SJSA1 (cell line): ENCODE results near the gene VWF. TPM values are rescaled to one million over a fixed set of nuclear protein-coding genes. Genes with fewer than 3 reads are reported as not detected.

Source experiments
- DNase-seq, 2 experiments: peaks; one replicate each; pipeline ENCODE4 v3.0.0-alpha.2; 2015 to 2020; ENCODE audit warnings: low spot score in 2 of 2, low read depth in 1 of 2
- H3K27ac ChIP-seq: fragments of 250-450 bp; sonication (Bioruptor Pico); 2 replicates; pipeline ENCODE4 v1.5.1; 2020; ENCODE audit warnings: mild to moderate bottlenecking, moderate library complexity
- H3K27me3 ChIP-seq: fragments of 250-450 bp; sonication (Bioruptor Pico); replicated peaks from 2 replicates; pipeline ENCODE4 v1.5.1; 2020; ENCODE audit warnings: mild to moderate bottlenecking, moderate library complexity
- H3K36me3 ChIP-seq: fragments of 250-450 bp; sonication (Bioruptor Pico); 2 replicates; pipeline ENCODE4 v1.5.1; 2020; ENCODE audit warnings: mild to moderate bottlenecking
- H3K4me1 ChIP-seq: fragments of 250-450 bp; sonication (Bioruptor Pico); replicated peaks from 2 replicates; pipeline ENCODE4 v1.6.1; 2021; ENCODE audit warnings: mild to moderate bottlenecking
- H3K4me3 ChIP-seq: fragments of 250-450 bp; sonication (Bioruptor Pico); 2 replicates; pipeline ENCODE4 v1.5.1; 2020; ENCODE audit warnings: mild to moderate bottlenecking
- H3K9me3 ChIP-seq: fragments of 250-450 bp; sonication (Bioruptor Pico); replicated peaks from 2 replicates; pipeline ENCODE4 v1.5.1; 2020; ENCODE audit warnings: mild to moderate bottlenecking
- total RNA-seq: library from RNA; depleted of rRNA; stranded (reverse); fragments of >200 nt; shearing (Covaris generic); gene quantifications from 2 replicates; pipeline ENCODE4 v1.2.3, GENCODE V29; 2014

Gene VWF
- total RNA-seq, 1 experiment from 2014 or later = 0.50 TPM

DNA sequence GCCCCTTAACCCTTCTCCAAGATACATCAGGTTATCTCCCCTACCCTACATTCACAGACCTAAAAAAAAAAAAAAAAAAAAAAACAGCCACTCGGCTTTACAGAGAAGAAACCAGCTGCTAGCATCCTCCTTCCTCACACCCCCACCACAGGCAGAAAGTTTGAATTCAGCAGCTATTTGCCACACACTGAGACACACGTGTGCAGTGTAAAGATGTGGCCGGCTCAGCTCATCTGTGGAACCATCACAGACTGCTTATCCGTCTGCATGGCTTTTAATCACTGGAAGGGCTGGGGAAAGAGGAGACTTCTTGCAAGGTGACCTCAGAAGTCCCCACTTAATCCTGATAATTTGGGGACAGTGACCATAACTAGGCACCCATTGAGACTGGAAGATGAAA, 50.0 kb downstream of the VWF start:
- DNase-seq = no peak
- Histone ChIP-seq H3K9me3 (no peaks in the 10 kb centered on the region), H3K4me1 (peaks cover 73% of the 10 kb centered on the region), H3K27ac (peak overlapping the region; percentile 59), H3K4me3 (no peak overlapping the region), H3K27me3 (no peaks in the 10 kb centered on the region), H3K36me3 (no peaks in the 10 kb centered on the region)

DNA sequence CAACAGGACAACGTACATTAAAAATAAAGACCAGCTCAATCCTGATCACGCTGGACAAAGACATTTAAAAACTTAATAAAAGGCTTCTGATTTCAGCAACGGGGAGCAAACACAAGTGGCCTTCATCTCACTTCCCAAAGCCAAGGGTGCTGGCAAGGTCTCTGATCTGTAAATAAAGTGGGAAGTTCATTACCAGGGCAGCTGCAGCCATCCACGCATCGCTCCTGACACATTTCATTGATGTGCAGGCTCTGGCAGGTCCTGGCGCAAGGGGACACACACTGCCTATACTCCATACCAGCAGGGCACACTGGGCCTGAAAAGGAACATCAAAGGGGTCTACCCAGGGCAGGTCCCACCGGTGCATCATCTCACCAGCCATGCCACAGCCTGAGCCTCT, 51.0 kb downstream of the VWF start:
- H3K27me3 ChIP-seq = no peaks in the 10 kb centered on the region
- no peaks in the 10 kb centered on the region for H3K36me3 ChIP-seq
- peaks cover 72% of the 10 kb centered on the region for H3K4me1 ChIP-seq
- H3K27ac ChIP-seq = no peak overlapping the region
- H3K9me3 ChIP-seq = no peaks in the 10 kb centered on the region
- H3K4me3 ChIP-seq = no peak overlapping the region
- no peak for DNase-seq

DNA sequence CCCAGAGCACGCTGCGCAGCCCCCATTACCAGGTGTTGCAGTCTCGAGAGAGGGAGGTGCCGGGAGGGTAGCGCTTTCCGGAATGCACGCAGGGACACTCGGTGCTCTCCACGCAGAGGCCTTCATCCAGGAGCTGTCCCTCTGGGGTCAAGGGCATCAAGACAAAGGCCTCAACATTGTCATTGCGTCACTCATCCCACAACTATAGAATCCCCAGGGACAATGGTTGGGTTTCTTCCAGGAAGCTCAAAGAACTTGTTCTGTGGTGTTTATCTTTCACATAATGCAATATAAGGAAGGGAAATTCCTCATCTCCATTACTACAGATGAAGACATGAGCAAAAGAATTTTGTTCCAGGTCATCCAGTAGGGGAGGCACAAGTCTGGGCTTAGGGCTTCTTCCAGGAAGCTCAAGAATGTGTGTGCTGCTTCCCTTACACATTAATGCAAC, 52.1 kb downstream of the VWF start:
- DNase-seq = peak; percentile 86 to 95
- Histone ChIP-seq H3K27ac (peak overlapping the region; percentile 37), H3K9me3 (no peaks in the 10 kb centered on the region), H3K4me1 (peaks cover 63% of the 10 kb centered on the region), H3K36me3 (no peaks in the 10 kb centered on the region), H3K27me3 (no peaks in the 10 kb centered on the region), H3K4me3 (no peak overlapping the region)

DNA sequence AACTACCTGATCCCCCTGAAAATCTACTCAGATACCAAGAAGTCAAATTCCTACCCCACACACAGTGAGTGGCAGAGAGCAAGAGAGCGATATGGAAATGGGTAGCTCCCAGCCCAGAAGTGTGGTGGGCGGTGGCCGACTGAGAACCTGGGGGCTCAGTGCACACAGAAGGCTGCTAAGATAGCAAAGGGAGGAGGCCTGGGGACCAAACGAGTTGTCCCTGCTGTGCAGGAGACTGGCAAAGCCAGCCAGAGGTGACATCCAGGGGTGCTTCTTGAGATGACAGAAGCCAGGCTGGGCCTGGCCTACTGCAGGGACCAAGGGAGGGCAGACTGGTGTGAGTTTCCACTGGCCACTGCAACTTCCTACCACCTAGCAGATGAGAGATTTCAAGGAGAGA, 52.9 kb downstream of the VWF start:
- Histone ChIP-seq H3K27ac (0 out of 2 replicates have a peak overlapping the region, but pooled peaks have one; percentile 25), H3K4me1 (peaks cover 63% of the 10 kb centered on the region), H3K9me3 (no peaks in the 10 kb centered on the region), H3K4me3 (no peak overlapping the region), H3K36me3 (no peaks in the 10 kb centered on the region), H3K27me3 (no peaks in the 10 kb centered on the region)
- no peak for DNase-seq

DNA sequence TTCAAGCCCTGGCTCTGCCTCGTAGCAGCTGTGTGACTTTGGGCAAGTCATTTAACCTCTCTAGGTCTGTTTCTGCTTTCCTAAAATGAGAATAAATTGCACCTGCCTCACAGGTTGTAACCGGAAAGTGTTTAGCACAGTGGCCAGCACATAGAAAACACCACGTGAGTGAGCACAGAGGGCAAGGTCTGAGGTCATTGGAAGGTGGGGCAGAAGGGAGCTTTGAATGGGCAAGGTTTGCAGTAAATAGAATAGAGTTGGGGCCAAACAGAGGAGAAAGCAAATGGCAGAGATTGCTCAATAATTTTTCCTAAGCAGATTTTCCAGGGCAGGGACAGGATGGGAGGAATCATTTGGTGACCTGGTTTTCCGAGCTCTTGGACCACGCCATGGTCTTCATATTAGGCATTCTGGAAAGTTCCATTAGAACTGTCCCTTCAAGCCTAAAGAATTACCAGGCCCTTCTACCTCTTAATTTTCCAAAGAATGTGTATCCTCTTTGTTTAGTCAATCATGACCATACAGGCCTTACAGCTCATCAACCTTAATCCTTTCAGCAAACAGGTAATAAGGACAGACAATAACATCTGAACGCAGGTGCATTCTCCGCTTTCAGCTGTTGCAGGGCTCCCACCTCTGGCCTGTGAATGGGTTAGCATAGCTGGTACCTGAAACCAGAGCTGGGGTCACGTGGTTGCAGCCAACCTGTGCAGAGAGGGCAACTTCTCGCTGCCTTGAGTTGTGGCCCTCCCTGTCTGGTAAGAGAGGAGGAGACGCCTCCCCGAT, 53.8 kb downstream of the VWF start:
- no peaks in the 10 kb centered on the region for H3K36me3 ChIP-seq

DNA sequence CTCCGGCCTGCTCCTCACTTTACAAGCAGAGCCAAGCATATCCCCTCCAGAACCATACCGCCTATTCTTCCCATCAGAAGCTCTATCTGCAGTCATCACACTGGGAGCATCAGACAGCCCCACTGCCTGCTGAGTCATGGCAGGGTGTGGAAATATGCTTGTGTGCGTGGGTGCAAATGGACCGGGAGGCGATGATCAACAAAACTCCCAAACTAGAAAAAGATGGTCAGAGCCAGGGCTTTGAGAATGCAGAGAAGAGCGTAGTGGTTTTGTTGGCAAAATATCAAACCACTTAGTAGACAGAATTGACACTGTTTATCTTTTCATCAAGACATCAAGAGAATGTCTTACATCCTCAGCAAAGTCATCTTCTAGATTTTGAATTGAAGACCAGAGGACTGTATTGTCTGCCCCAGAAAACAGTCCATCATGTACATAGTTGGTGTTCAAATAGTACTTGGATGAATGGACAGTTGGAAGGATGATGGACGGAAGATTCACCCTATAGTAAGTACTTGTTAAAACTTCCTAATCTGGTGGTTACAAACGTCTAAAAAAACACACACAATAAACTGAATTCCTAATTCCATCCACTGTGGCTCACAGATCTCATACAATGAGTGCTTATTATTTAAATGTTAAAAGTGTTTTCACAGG, 54.9 kb downstream of the VWF start:
- Histone ChIP-seq H3K4me3 (no peak overlapping the region), H3K4me1 (peaks cover 58% of the 10 kb centered on the region), H3K9me3 (no peaks in the 10 kb centered on the region), H3K27me3 (no peaks in the 10 kb centered on the region), H3K27ac (peak overlapping the region; percentile 38), H3K36me3 (no peaks in the 10 kb centered on the region)
- DNase-seq = peak; percentile 80 to 86

More for the DNA sequence above, 53.8 kb downstream of the VWF start:
- no peak overlapping the region for H3K27ac ChIP-seq
- DNase-seq = no peak
- H3K27me3 ChIP-seq = no peaks in the 10 kb centered on the region
- H3K9me3 ChIP-seq = no peaks in the 10 kb centered on the region
- H3K4me3 ChIP-seq = no peak overlapping the region
- H3K4me1 ChIP-seq = peaks cover 66% of the 10 kb centered on the region

DNA sequence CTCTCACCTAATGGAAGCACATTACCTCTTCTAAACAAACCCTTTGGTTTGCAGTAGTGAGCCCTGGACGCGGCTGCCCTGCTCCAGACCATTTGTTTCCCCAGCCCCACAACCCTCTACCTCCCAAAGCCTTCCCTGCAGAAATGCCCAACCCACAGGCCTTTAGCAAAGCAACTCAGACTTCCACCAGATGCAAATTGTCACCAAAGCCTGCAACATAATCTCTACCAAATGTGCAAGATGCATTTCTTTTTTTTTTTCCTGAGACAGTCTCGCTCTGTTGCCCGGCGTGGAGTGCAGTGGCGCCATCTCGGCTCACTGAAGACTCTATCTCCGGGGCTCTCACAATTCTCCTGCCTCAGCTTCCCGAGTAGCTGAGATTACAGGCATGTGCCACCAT, 56.2 kb downstream of the VWF start:
- H3K27me3 ChIP-seq = no peaks in the 10 kb centered on the region
- no peaks in the 10 kb centered on the region for H3K36me3 ChIP-seq
- H3K4me1 ChIP-seq = peaks cover 47% of the 10 kb centered on the region
- no peaks in the 10 kb centered on the region for H3K9me3 ChIP-seq
- H3K27ac ChIP-seq = no peak overlapping the region
- DNase-seq = no peak
- H3K4me3 ChIP-seq = no peak overlapping the region

DNA sequence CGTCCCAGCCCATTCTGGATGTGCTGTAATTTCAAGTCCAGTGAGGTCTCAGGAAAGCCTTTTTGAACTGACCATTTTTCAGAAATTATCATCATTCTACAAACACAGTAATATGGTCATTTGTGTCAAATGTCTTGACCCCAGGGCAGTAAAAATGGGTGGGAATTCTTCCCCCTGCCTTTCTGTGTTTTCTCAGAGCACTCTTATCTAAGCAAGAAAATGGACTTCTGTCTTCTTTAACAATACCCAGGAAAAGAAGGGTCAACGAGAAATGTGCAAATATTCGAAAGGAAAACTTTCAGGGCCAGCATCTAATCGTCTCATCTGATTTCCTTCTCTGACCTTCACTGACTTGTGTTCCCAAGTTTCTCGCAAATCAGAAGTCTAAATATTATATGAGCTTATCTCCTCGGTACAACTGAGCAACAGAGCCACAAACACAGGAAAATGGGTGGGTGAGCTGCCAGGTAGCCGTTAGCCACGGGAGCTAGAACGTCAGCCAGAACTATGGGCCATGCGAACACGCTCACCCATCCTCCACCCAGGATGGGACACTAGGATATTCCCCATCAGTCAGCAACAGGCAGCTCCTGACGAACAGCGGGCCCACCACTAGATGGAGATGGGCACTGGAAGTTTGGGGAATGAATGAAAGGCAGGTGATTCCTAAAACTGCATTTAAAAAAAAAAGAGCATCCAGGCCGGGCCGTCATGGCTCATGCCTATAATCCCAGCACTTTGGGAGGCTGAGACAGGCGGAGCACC, 57.1 kb downstream of the VWF start:
- peaks cover 47% of the 10 kb centered on the region for H3K4me1 ChIP-seq

DNA sequence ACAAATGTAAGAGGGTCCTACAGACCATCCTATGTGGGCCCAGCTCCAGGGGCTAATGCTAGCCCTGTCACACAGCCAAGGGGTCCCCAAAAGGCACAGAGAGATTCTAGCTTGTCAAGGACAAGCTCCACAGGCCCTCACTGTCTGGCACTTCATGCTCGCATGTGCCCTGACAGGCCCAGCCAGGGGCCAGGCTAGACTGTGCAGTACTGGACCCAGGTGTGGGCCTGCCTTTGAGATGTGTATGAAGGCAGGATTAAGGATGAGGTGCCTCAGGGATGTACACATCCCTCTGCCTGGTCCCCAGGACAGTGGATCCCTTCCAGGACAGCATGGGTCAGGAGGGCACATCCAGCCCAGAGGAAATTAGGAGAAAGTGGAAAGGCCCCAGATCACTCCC, 57.8 kb downstream of the VWF start:
- no peaks in the 10 kb centered on the region for H3K36me3 ChIP-seq
- no peak overlapping the region for H3K27ac ChIP-seq
- no peaks in the 10 kb centered on the region for H3K9me3 ChIP-seq
- no peak overlapping the region for H3K4me3 ChIP-seq
- peaks cover 43% of the 10 kb centered on the region for H3K4me1 ChIP-seq
- DNase-seq = no peak
- H3K27me3 ChIP-seq = no peaks in the 10 kb centered on the region

More for the DNA sequence above, 57.1 kb downstream of the VWF start:
- DNase-seq = peak in 1 of 2 experiments; percentile 66
- Histone ChIP-seq H3K9me3 (no peaks in the 10 kb centered on the region), H3K27me3 (no peaks in the 10 kb centered on the region), H3K4me3 (no peak overlapping the region), H3K27ac (no peak overlapping the region), H3K36me3 (no peaks in the 10 kb centered on the region)

DNA sequence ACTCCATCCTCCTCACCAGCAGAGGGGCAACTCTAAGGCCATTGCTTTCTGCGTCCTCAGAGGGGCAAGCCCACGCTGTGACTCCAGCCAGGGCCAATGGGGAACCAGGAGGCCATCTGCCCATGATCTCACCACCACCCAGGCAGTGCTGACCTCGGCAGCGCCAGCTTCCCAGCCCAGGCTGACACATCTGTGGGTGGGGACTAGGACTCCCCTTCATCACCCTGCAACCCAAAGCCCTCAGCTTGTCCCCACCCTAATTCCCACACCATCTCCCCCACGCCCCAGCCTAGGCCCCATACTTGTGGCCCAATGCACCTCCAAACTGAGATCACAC, 58.6 kb downstream of the VWF start:
- Histone ChIP-seq H3K4me3 (no peak overlapping the region), H3K27ac (no peak overlapping the region), H3K9me3 (no peaks in the 10 kb centered on the region), H3K27me3 (no peaks in the 10 kb centered on the region), H3K36me3 (no peaks in the 10 kb centered on the region), H3K4me1 (peaks cover 41% of the 10 kb centered on the region)
- no peak for DNase-seq

DNA sequence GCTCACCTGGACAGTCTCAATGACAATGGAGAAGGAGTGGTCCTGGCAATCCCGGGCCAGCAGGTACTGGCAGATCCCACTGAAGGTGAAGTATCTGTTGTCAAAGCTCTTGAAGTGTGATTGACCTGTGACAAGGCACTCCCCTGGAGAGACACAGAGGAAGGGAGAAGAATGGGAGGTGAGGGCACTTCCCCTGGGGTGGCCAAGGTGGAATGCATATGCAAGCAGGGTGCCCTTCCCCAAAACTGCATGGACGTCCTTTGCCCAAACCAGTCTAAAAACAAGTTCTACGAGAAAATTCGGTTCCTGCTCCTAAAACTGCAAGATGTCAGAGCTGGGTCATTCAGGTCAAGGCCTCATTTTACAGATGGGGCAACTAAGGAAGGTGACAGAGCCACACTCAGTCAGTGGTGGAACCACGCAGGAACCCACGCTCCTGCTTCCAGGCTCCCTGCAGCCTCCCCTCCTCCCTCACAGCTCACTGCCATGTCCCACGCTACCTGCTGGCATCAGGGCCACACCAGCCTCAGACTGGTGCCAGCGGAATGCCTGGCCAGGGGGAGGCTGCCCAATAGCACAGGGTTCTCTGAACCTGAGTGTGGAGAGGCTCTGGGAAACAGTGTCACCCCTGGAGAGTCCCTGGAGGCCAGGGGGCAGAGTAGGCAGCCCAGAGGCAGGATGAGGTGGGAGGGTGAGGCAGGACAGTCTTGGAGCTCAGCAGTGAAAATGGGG, 59.2 kb downstream of the VWF start:
- Histone ChIP-seq H3K36me3 (no peaks in the 10 kb centered on the region), H3K27ac (no peak overlapping the region), H3K4me1 (peaks cover 37% of the 10 kb centered on the region), H3K4me3 (no peak overlapping the region), H3K9me3 (no peaks in the 10 kb centered on the region), H3K27me3 (no peaks in the 10 kb centered on the region)
- DNase-seq = no peak

DNA sequence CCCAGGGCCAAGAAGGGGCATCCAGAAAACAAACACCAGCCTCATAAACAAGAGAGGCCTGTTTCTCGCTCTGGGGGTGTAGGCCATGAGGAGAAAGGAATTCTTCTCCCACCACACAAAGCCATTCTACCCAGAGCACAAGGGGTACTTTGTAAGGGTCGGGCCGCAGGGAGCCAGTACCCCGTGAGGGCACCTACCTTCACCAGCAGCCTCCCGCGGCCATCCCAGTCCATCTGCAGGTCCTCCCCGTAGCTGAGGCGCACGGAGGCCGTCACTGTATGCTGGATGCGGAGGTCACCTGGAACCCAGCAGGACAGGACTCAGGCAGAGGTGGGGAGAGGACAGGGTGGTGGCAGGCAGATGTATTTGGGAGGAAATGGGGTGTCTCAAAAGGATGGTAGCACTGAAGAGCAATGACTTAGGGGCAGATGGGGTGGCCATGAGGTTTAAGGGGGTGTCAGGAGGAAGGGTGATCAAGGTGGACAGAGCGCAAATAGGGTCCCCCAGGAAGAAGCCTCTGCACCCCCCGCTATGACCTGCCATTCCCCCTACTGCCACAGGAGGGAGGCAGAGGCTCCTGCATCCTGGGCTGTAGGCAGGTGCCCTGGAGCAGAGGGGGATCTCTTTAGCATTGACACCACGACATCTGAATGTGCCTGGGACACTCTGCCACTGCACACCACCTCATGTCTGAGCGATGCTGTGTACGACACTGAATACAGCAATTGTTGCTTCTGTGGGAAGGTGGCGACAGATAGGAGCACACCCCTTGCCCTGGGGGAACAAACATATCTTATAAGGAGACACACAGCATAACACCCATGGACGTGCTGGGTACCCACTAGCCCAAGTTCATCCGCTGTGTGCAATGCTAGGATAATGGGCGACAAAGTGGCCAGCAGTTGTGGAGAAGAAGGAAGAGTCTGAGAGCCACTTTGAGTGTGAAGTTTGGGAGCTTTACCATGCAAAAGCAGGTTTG, 61.4 kb downstream of the VWF start:
- Histone ChIP-seq H3K36me3 (no peaks in the 10 kb centered on the region), H3K27ac (no peak overlapping the region), H3K9me3 (no peaks in the 10 kb centered on the region), H3K4me3 (no peak overlapping the region), H3K27me3 (no peaks in the 10 kb centered on the region), H3K4me1 (peaks cover 21% of the 10 kb centered on the region)
- DNase-seq = peak; percentile 67 to 73

DNA sequence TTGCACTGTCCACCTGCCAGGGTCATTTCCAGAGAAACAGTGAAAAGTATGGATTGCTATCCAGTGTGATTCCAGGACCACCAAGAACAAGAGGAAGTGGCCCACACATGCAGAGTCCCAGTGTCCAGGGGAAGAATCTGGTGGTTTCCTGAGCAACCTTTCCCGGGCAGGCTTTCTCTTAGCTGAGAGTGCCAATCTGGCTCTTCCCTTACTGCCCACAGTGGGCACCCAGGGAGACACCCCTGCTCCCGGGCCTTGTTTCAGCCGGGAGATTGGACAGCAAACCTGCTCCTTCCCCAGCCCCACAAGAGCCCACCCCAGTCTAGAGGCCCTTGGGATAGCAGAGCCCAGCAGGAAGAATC, 62.1 kb downstream of the VWF start:
- no peaks in the 10 kb centered on the region for H3K9me3 ChIP-seq

More for the DNA sequence above, 62.1 kb downstream of the VWF start:
- Histone ChIP-seq H3K36me3 (no peaks in the 10 kb centered on the region), H3K4me1 (peaks cover 21% of the 10 kb centered on the region), H3K27ac (no peak overlapping the region), H3K4me3 (no peak overlapping the region), H3K27me3 (no peaks in the 10 kb centered on the region)
- DNase-seq = no peak
